SK-N-SH treated with all-trans-retinoic acid at 6 μM for 48 hours (cell line): ENCODE data around the gene ESPNL.

Experiments used
- ATAC-seq: fragments of 200-7000 bp; cut with Tn5 transposase; 3 replicates; pipeline ENCODE4 v1.9.1; 2020; ENCODE audit warnings: mild to moderate bottlenecking, moderate library complexity
- ARNTL ChIP-seq: fragments of 450-650 bp; formaldehyde crosslinking; IDR thresholded peaks from 2 replicates; pipeline ENCODE4 v1.5.0; 2020; ENCODE audit warnings: low read depth, mild to moderate bottlenecking, moderate library complexity, borderline replicate concordance
- BACH2 ChIP-seq: fragments of 250-450 bp; sonication (Bioruptor Pico); IDR thresholded peaks from 2 replicates; pipeline ENCODE4 v1.9.0; 2021; ENCODE audit warnings: mild to moderate bottlenecking, borderline replicate concordance
- CREB5 ChIP-seq: fragments of 250-450 bp; sonication (Bioruptor Pico); IDR thresholded peaks from 2 replicates; pipeline ENCODE4 v1.5.1; 2020; ENCODE audit warnings: low read depth, mild to moderate bottlenecking, moderate library complexity
- CSDC2 ChIP-seq: fragments of 250-450 bp; sonication (Bioruptor Pico); IDR thresholded peaks from 2 replicates; pipeline ENCODE4 v1.5.0; 2020; ENCODE audit warnings: mild to moderate bottlenecking, moderate library complexity
- CSRNP3 ChIP-seq: fragments of 250-450 bp; sonication (Bioruptor Pico); IDR thresholded peaks from 2 replicates; pipeline ENCODE4 v1.5.1; 2021; ENCODE audit warnings: mild to moderate bottlenecking, moderate library complexity
- ESRRG ChIP-seq: fragments of 250-450 bp; sonication (Bioruptor Pico); IDR thresholded peaks from 2 replicates; pipeline ENCODE4 v1.6.1; 2021; ENCODE audit warnings: mild to moderate bottlenecking
- ISL1 ChIP-seq: fragments of 250-450 bp; sonication (Bioruptor Pico); IDR thresholded peaks from 2 replicates; pipeline ENCODE4 v2.1.2; 2022; ENCODE audit warnings: mild to moderate bottlenecking, moderate library complexity
- OSR1 ChIP-seq: fragments of 250-450 bp; sonication (Bioruptor Pico); IDR thresholded peaks from 2 replicates; pipeline ENCODE4 v1.8.0; 2022; ENCODE audit warnings: moderate library complexity, mild to moderate bottlenecking, inconsistent platforms
- RARB ChIP-seq: fragments of 250-450 bp; sonication (Bioruptor Pico); IDR thresholded peaks from 2 replicates; pipeline ENCODE4 v1.8.0; 2021; ENCODE audit warnings: mild to moderate bottlenecking, moderate library complexity
- SNAI2 ChIP-seq: fragments of 250-450 bp; sonication (Bioruptor Pico); IDR thresholded peaks from 2 replicates; pipeline ENCODE4 v1.5.0; 2020; ENCODE audit warnings: mild to moderate bottlenecking, moderate library complexity
- TCF4 ChIP-seq: fragments of 250-450 bp; sonication (Bioruptor Pico); IDR thresholded peaks from 2 replicates; pipeline ENCODE4 v1.8.0; 2021; ENCODE audit warnings: mild to moderate bottlenecking, moderate library complexity, borderline replicate concordance
- TOX ChIP-seq: fragments of 250-450 bp; sonication (Bioruptor Pico); IDR thresholded peaks from 2 replicates; pipeline ENCODE4 v1.8.0; 2021; ENCODE audit warnings: mild to moderate bottlenecking, moderate library complexity, borderline replicate concordance
- TSHZ2 ChIP-seq: fragments of 250-450 bp; sonication (Bioruptor Pico); IDR thresholded peaks from 2 replicates; pipeline ENCODE4 v1.5.0; 2020; ENCODE audit warnings: mild to moderate bottlenecking, moderate library complexity
- ZC3H10 ChIP-seq: fragments of 250-450 bp; sonication (Bioruptor Pico); IDR thresholded peaks from 2 replicates; pipeline ENCODE4 v1.5.1; 2021; ENCODE audit warnings: mild to moderate bottlenecking, moderate library complexity
- ZFP3 ChIP-seq: fragments of 250-450 bp; sonication (Bioruptor Pico); IDR thresholded peaks from 2 replicates; pipeline ENCODE4 v1.5.0; 2020; ENCODE audit warnings: mild to moderate bottlenecking, moderate library complexity
- ZFP30 ChIP-seq: fragments of 450-650 bp; formaldehyde crosslinking; IDR thresholded peaks from 2 replicates; pipeline ENCODE4 v1.5.0; 2022; ENCODE audit warnings: mild to moderate bottlenecking, moderate library complexity
- ZNF565 ChIP-seq: fragments of 450-650 bp; formaldehyde crosslinking; conservative IDR thresholded peaks from 2 replicates; pipeline ENCODE4 v1.5.0; 2020; ENCODE audit warnings: low read depth, mild to moderate bottlenecking, moderate library complexity
- ZNF70 ChIP-seq: fragments of 450-650 bp; formaldehyde crosslinking; IDR thresholded peaks from 2 replicates; pipeline ENCODE4 v1.5.0; 2020; ENCODE audit warnings: mild to moderate bottlenecking, moderate library complexity
- ZNF8 ChIP-seq: fragments of 450-650 bp; formaldehyde crosslinking; IDR thresholded peaks from 2 replicates; pipeline ENCODE4 v1.5.0; 2020; ENCODE audit warnings: mild to moderate bottlenecking, moderate library complexity

Gene ESPNL

GRCh38 chr2:238151205-238151604, 51.1 kb downstream of the ESPNL start:
- ATAC-seq = no peak
- TF ChIP-seq TSHZ2 (CRISPR knock-in tag) (no peak), ESRRG (no peak), TCF4 (CRISPR knock-in tag) (no peak), RARB (no peak), TOX (no peak), ZC3H10 (no peak), ISL1 (no peak), ZFP30 (no peak), CREB5 (CRISPR knock-in tag) (no peak), BACH2 (CRISPR knock-in tag) (no peak), ZNF8 (CRISPR knock-in tag) (no peak), ZNF70 (CRISPR knock-in tag) (no peak)

- ATAC-seq = no peak
- no peak for TF ChIP-seq TSHZ2 (CRISPR knock-in tag)
- no peak for TF ChIP-seq ZNF565 (CRISPR knock-in tag)
- TF ChIP-seq TCF4 (CRISPR knock-in tag) = no peak
- TF ChIP-seq ZC3H10 = no peak
- no peak for TF ChIP-seq ZNF70 (CRISPR knock-in tag)
- TF ChIP-seq BACH2 (CRISPR knock-in tag) = no peak
- TF ChIP-seq TOX = no peak
- no peak for TF ChIP-seq ESRRG
- TF ChIP-seq CREB5 (CRISPR knock-in tag) = no peak
- TF ChIP-seq CSRNP3 (CRISPR knock-in tag) = no peak
- TF ChIP-seq CSDC2 (CRISPR knock-in tag) = no peak
- TF ChIP-seq SNAI2 (CRISPR knock-in tag) = no peak
- no peak for TF ChIP-seq OSR1 (CRISPR knock-in tag)
- no peak for TF ChIP-seq ARNTL (CRISPR knock-in tag)
- no peak for TF ChIP-seq ZFP3 (CRISPR knock-in tag)
- no peak for TF ChIP-seq RARB
These were observed 51.6 kb downstream of the ESPNL start for GRCh38 chr2:238151628-238152235.
